ENCODE results near the gene MS4A12.
"Not testable (repeated sequence)": the region's sequence is repeated elsewhere in the genome, so short reads cannot be mapped to it uniquely, and the experiment has no call there.

Gene MS4A12

GRCh38 chr11:60504219-60504905 is 11.8 kb downstream of the MS4A12 start:
- TF ChIP-seq TOX (CRISPR knock-in tag; IDR thresholded peaks at IDR 0.05; ENCODE audit: borderline replicate concordance): no peak
- no peak for TF ChIP-seq BACH2 (CRISPR knock-in tag; IDR thresholded peaks at IDR 0.05; ENCODE audit: borderline replicate concordance)
- TF ChIP-seq ZFP3 (CRISPR knock-in tag; IDR thresholded peaks at IDR 0.05): no peak
- no peak for TF ChIP-seq ISL1 (CRISPR knock-in tag; IDR thresholded peaks at IDR 0.05)
- no peak for TF ChIP-seq ARNTL (CRISPR knock-in tag; IDR thresholded peaks at IDR 0.05; ENCODE audit: borderline replicate concordance, low read depth)
- no peak for TF ChIP-seq ZNF8 (CRISPR knock-in tag; IDR thresholded peaks at IDR 0.05)
- TF ChIP-seq ESRRG (CRISPR knock-in tag; IDR thresholded peaks at IDR 0.05): no peak
- no peak for TF ChIP-seq OSR1 (CRISPR knock-in tag; IDR thresholded peaks at IDR 0.05)
- no peak for TF ChIP-seq SNAI2 (CRISPR knock-in tag; IDR thresholded peaks at IDR 0.05)
- TF ChIP-seq PPARA (CRISPR knock-in tag; IDR thresholded peaks at IDR 0.05; ENCODE audit: borderline replicate concordance): no peak
- no peak for TF ChIP-seq RARB (CRISPR knock-in tag; IDR thresholded peaks at IDR 0.05)
- TF ChIP-seq ZNF565 (CRISPR knock-in tag; conservative IDR thresholded peaks at IDR 0.05; ENCODE audit: low read depth): no peak
- no peak for ATAC-seq

- not testable (repeated sequence) for ATAC-seq
These were observed 17.0 kb downstream of the MS4A12 start for GRCh38 chr11:60509609-60510008.

GRCh38 chr11:60510209-60510608 is 17.6 kb downstream of the MS4A12 start:
- ATAC-seq: not testable (repeated sequence)

- TF ChIP-seq CREB5 (CRISPR knock-in tag; IDR thresholded peaks at IDR 0.05; ENCODE audit: low read depth): no peak
- no peak for TF ChIP-seq TCF4 (CRISPR knock-in tag; IDR thresholded peaks at IDR 0.05; ENCODE audit: borderline replicate concordance)
- no peak for TF ChIP-seq PPARA (CRISPR knock-in tag; IDR thresholded peaks at IDR 0.05; ENCODE audit: borderline replicate concordance)
- no peak for TF ChIP-seq ZFP30 (CRISPR knock-in tag; IDR thresholded peaks at IDR 0.05)
- no peak for TF ChIP-seq ZFP3 (CRISPR knock-in tag; IDR thresholded peaks at IDR 0.05)
- no peak for TF ChIP-seq ZNF8 (CRISPR knock-in tag; IDR thresholded peaks at IDR 0.05)
- TF ChIP-seq SNAI2 (CRISPR knock-in tag; IDR thresholded peaks at IDR 0.05): no peak
- no peak for TF ChIP-seq ARNTL (CRISPR knock-in tag; IDR thresholded peaks at IDR 0.05; ENCODE audit: borderline replicate concordance, low read depth)
- no peak for TF ChIP-seq CSDC2 (CRISPR knock-in tag; IDR thresholded peaks at IDR 0.05)
- no peak for TF ChIP-seq TOX (CRISPR knock-in tag; IDR thresholded peaks at IDR 0.05; ENCODE audit: borderline replicate concordance)
- no peak for TF ChIP-seq PATZ1 (CRISPR knock-in tag; IDR thresholded peaks at IDR 0.05; ENCODE audit: borderline replicate concordance)
- no peak for ATAC-seq
These were observed 18.8 kb downstream of the MS4A12 start for GRCh38 chr11:60511393-60511792.

- TF ChIP-seq ZNF8 (CRISPR knock-in tag; IDR thresholded peaks at IDR 0.05): no peak
- no peak for TF ChIP-seq SNAI2 (CRISPR knock-in tag; IDR thresholded peaks at IDR 0.05)
- no peak for TF ChIP-seq GLIS3 (CRISPR knock-in tag; IDR thresholded peaks at IDR 0.05)
- no peak for TF ChIP-seq ZNF70 (CRISPR knock-in tag; IDR thresholded peaks at IDR 0.05)
- TF ChIP-seq ESRRG (CRISPR knock-in tag; IDR thresholded peaks at IDR 0.05): no peak
- no peak for TF ChIP-seq ZC3H10 (CRISPR knock-in tag; IDR thresholded peaks at IDR 0.05)
These were observed 20.2 kb downstream of the MS4A12 start for GRCh38 chr11:60512651-60513225.

GRCh38 chr11:60513496-60514460 is 21.2 kb downstream of the MS4A12 start:
- ATAC-seq: no peak
- TF ChIP-seq POU6F1 (CRISPR knock-in tag; IDR thresholded peaks at IDR 0.05; ENCODE audit: borderline replicate concordance, low read depth) (no peak), CSDC2 (CRISPR knock-in tag; IDR thresholded peaks at IDR 0.05) (no peak), ZC3H10 (CRISPR knock-in tag; IDR thresholded peaks at IDR 0.05) (no peak), BACH2 (CRISPR knock-in tag; IDR thresholded peaks at IDR 0.05; ENCODE audit: borderline replicate concordance) (no peak), ISL1 (CRISPR knock-in tag; IDR thresholded peaks at IDR 0.05) (no peak), PATZ1 (CRISPR knock-in tag; IDR thresholded peaks at IDR 0.05; ENCODE audit: borderline replicate concordance) (no peak), ZNF70 (CRISPR knock-in tag; IDR thresholded peaks at IDR 0.05) (no peak), GLIS3 (CRISPR knock-in tag; IDR thresholded peaks at IDR 0.05) (no peak), ZNF8 (CRISPR knock-in tag; IDR thresholded peaks at IDR 0.05) (no peak), SNAI2 (CRISPR knock-in tag; IDR thresholded peaks at IDR 0.05) (no peak), CREB5 (CRISPR knock-in tag; IDR thresholded peaks at IDR 0.05; ENCODE audit: low read depth) (no peak), ESRRG (CRISPR knock-in tag; IDR thresholded peaks at IDR 0.05) (no peak)

More at GRCh38 chr11:60512651-60513225, 20.2 kb downstream of the MS4A12 start:
- no peak for ATAC-seq

Data from SK-N-SH treated with all-trans-retinoic acid at 6 μM for 48 hours (cell line).